Mesothelial cell of epicardium (in vitro differentiated cells): ENCODE data around the gene CLDN14. TPM values are rescaled to one million over a fixed set of nuclear protein-coding genes. Genes with fewer than 3 reads are reported as not detected.

Experiments
- DNase-seq, 2 experiments: peaks; one replicate each; pipeline ENCODE4 v3.0.0; 2021; ENCODE audit warnings: low spot score in 2 of 2; ENCODE audit not compliant: unreplicated experiment in 2 of 2
- H3K27ac Mint-ChIP-seq: 2 replicates; pipeline ENCODE4 v1.8.0; 2021; ENCODE audit warnings: mixed read lengths
- H3K27me3 Mint-ChIP-seq: 2 replicates; pipeline ENCODE4 v1.8.0; 2021; ENCODE audit warnings: low read depth, mixed read lengths
- H3K36me3 Mint-ChIP-seq: 2 replicates; pipeline ENCODE4 v1.8.0; 2021; ENCODE audit warnings: mixed read lengths
- H3K4me1 Mint-ChIP-seq: 2 replicates; pipeline ENCODE4 v1.8.0; 2021; ENCODE audit warnings: mixed read lengths
- H3K4me3 Mint-ChIP-seq: 2 replicates; pipeline ENCODE4 v1.8.0; 2021; ENCODE audit warnings: mild to moderate bottlenecking, moderate library complexity, mixed read lengths
- H3K9me3 Mint-ChIP-seq: 2 replicates; pipeline ENCODE4 v1.8.0; 2021; ENCODE audit warnings: mixed read lengths
- CTCF ChIP-seq: fragments of 200-600 bp; sonication (generic); IDR thresholded peaks from one replicate; pipeline ENCODE4 v1.5.0; 2021; ENCODE audit warnings: antibody characterized with exemption; ENCODE audit not compliant: unreplicated experiment
- total RNA-seq: library from RNA; stranded (reverse); gene quantifications from 3 replicates; pipeline ENCODE4 v1.2.1, GENCODE V29; 2021

The CLDN14 gene
- total RNA-seq, 1 donor from 2014 or later = not detected

GRCh38 chr21:36465478-36465877 is 14.4 kb downstream of the CLDN14 start:
- no peaks in the 10 kb centered on the region for H3K9me3 Mint-ChIP-seq
- peaks cover 4% of the 10 kb centered on the region for H3K4me1 Mint-ChIP-seq
- no peak for DNase-seq

DNA sequence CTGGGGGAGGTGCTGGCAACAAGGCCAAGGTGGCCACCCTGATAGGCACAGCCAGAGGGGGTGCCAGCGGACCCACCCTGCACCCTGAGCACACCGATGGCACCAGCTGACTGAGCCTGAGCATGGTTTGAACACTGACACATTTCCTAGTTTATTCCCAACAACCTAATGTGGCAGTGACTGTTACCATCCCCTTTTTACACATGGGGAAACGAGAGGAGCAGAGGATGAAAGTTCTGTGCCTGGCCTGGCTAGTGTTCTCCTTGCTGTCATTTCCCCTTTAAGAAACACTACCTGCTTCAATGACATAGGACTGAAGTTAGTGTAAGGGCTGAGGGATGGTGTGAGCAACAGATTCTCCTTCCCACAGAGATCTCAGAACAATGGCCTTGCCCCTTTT is 15.3 kb downstream of the CLDN14 start:
- no peak overlapping the region for H3K27ac Mint-ChIP-seq
- H3K4me1 Mint-ChIP-seq = peaks cover 4% of the 10 kb centered on the region
- DNase-seq = no peak
- H3K36me3 Mint-ChIP-seq = no peaks in the 10 kb centered on the region
- H3K27me3 Mint-ChIP-seq = peaks cover 32% of the 10 kb centered on the region
- H3K4me3 Mint-ChIP-seq = no peak overlapping the region
- TF ChIP-seq CTCF = no peak
- no peaks in the 10 kb centered on the region for H3K9me3 Mint-ChIP-seq

More at GRCh38 chr21:36465478-36465877, 14.4 kb downstream of the CLDN14 start:
- Mint-ChIP-seq H3K36me3 (no peaks in the 10 kb centered on the region), H3K4me3 (no peak overlapping the region), H3K27me3 (peaks cover 30% of the 10 kb centered on the region), H3K27ac (no peak overlapping the region)
- TF ChIP-seq CTCF = no peak

- no peak for TF ChIP-seq CTCF
- Mint-ChIP-seq H3K27me3 (peaks cover 32% of the 10 kb centered on the region), H3K9me3 (no peaks in the 10 kb centered on the region), H3K4me3 (no peak overlapping the region), H3K36me3 (no peaks in the 10 kb centered on the region), H3K4me1 (peaks cover 4% of the 10 kb centered on the region), H3K27ac (no peak overlapping the region)
- no peak for DNase-seq
Observed at GRCh38 chr21:36463991-36464390, 15.9 kb downstream of the CLDN14 start.

DNA sequence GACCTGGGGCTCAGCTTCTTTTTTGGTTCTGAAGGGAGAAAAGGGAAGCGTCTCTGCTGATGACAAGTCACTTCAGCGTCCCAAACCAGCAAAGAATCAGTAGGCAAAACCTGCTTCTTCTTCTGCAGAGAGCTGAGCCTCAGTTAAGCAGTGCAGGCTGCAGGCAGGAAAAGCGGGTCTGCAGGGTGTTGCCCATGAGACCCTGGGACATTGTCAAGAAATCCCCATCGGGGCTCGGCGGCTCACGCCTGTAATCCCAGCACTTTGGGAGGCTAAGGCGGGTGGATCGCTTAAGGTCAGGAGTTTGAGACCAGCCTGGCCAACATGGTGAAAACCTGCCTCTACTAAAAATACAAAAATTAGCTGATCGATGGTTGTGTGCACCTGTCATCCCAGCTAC is 16.7 kb downstream of the CLDN14 start:
- no peaks in the 10 kb centered on the region for H3K9me3 Mint-ChIP-seq
- DNase-seq = no peak

DNA sequence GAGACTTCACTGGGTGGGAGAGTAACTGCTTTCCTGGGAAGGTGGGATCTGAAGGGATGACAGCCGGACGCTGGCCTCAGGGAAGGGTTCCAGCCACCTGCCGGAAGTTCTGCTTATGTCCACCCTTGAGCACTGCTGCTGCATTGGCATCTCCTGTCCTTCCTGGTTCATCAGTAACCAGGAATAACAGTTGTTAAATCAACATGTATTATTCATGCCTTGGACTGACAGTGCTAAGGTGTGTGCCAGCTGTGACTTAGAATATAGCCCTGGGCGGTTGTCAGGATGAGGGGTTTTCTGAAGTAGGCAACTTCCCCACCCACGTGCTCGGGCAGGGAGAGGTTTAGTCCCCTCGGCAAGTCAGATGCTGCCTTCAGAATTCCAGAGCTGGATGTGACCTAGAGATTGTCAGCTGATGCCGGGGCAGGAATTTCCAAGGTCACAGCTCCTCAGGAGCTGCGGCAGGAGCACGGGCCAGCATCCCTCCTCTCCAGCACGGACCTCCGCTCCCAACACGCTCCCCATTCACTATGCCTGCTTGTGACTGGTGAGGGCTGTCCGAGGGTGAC is 17.9 kb downstream of the CLDN14 start:
- DNase-seq = no peak
- TF ChIP-seq CTCF = no peak
- Mint-ChIP-seq H3K36me3 (no peaks in the 10 kb centered on the region), H3K27me3 (peaks cover 32% of the 10 kb centered on the region), H3K4me1 (peaks cover 4% of the 10 kb centered on the region), H3K9me3 (no peaks in the 10 kb centered on the region), H3K27ac (no peak overlapping the region), H3K4me3 (no peak overlapping the region)

More for the DNA sequence above, 16.7 kb downstream of the CLDN14 start:
- H3K4me3 Mint-ChIP-seq = no peak overlapping the region
- peaks cover 32% of the 10 kb centered on the region for H3K27me3 Mint-ChIP-seq
- TF ChIP-seq CTCF = no peak
- H3K27ac Mint-ChIP-seq = no peak overlapping the region
- no peaks in the 10 kb centered on the region for H3K36me3 Mint-ChIP-seq
- peaks cover 4% of the 10 kb centered on the region for H3K4me1 Mint-ChIP-seq
